SK-N-SH treated with all-trans-retinoic acid at 6 μM for 48 hours (cell line): Measurements from ENCODE around the gene DCTN2.

Experiments used
- ATAC-seq: fragments of 200-7000 bp; cut with Tn5 transposase; 3 replicates; pipeline ENCODE4 v1.9.1; 2020; ENCODE audit warnings: mild to moderate bottlenecking, moderate library complexity
- BACH2 ChIP-seq: fragments of 250-450 bp; sonication (Bioruptor Pico); IDR thresholded peaks from 2 replicates; pipeline ENCODE4 v1.9.0; 2021; ENCODE audit warnings: mild to moderate bottlenecking, borderline replicate concordance
- CSDC2 ChIP-seq: fragments of 250-450 bp; sonication (Bioruptor Pico); IDR thresholded peaks from 2 replicates; pipeline ENCODE4 v1.5.0; 2020; ENCODE audit warnings: mild to moderate bottlenecking, moderate library complexity
- CSRNP3 ChIP-seq: fragments of 250-450 bp; sonication (Bioruptor Pico); IDR thresholded peaks from 2 replicates; pipeline ENCODE4 v1.5.1; 2021; ENCODE audit warnings: mild to moderate bottlenecking, moderate library complexity
- ESRRG ChIP-seq: fragments of 250-450 bp; sonication (Bioruptor Pico); IDR thresholded peaks from 2 replicates; pipeline ENCODE4 v1.6.1; 2021; ENCODE audit warnings: mild to moderate bottlenecking
- GLIS3 ChIP-seq: fragments of 250-450 bp; sonication (Bioruptor Pico); IDR thresholded peaks from 2 replicates; pipeline ENCODE4 v1.5.0; 2020; ENCODE audit warnings: mild to moderate bottlenecking, moderate library complexity
- ISL1 ChIP-seq: fragments of 250-450 bp; sonication (Bioruptor Pico); IDR thresholded peaks from 2 replicates; pipeline ENCODE4 v2.1.2; 2022; ENCODE audit warnings: mild to moderate bottlenecking, moderate library complexity
- OSR1 ChIP-seq: fragments of 250-450 bp; sonication (Bioruptor Pico); IDR thresholded peaks from 2 replicates; pipeline ENCODE4 v1.8.0; 2022; ENCODE audit warnings: moderate library complexity, mild to moderate bottlenecking, inconsistent platforms
- PATZ1 ChIP-seq: fragments of 250-450 bp; sonication (Bioruptor Pico); IDR thresholded peaks from 2 replicates; pipeline ENCODE4 v1.8.0; 2020; ENCODE audit warnings: mild to moderate bottlenecking, moderate library complexity, borderline replicate concordance
- POU6F1 ChIP-seq: fragments of 250-450 bp; sonication (Bioruptor Pico); IDR thresholded peaks from 2 replicates; pipeline ENCODE4 v1.8.0; 2021; ENCODE audit warnings: low read depth, mild to moderate bottlenecking, moderate library complexity, borderline replicate concordance
- PPARA ChIP-seq: fragments of 250-450 bp; sonication (Bioruptor Pico); IDR thresholded peaks from 2 replicates; pipeline ENCODE4 v1.5.0; 2020; ENCODE audit warnings: mild to moderate bottlenecking, borderline replicate concordance
- RARB ChIP-seq: fragments of 250-450 bp; sonication (Bioruptor Pico); IDR thresholded peaks from 2 replicates; pipeline ENCODE4 v1.8.0; 2021; ENCODE audit warnings: mild to moderate bottlenecking, moderate library complexity
- SNAI2 ChIP-seq: fragments of 250-450 bp; sonication (Bioruptor Pico); IDR thresholded peaks from 2 replicates; pipeline ENCODE4 v1.5.0; 2020; ENCODE audit warnings: mild to moderate bottlenecking, moderate library complexity
- TCF4 ChIP-seq: fragments of 250-450 bp; sonication (Bioruptor Pico); IDR thresholded peaks from 2 replicates; pipeline ENCODE4 v1.8.0; 2021; ENCODE audit warnings: mild to moderate bottlenecking, moderate library complexity, borderline replicate concordance
- TOX ChIP-seq: fragments of 250-450 bp; sonication (Bioruptor Pico); IDR thresholded peaks from 2 replicates; pipeline ENCODE4 v1.8.0; 2021; ENCODE audit warnings: mild to moderate bottlenecking, moderate library complexity, borderline replicate concordance
- TSHZ2 ChIP-seq: fragments of 250-450 bp; sonication (Bioruptor Pico); IDR thresholded peaks from 2 replicates; pipeline ENCODE4 v1.5.0; 2020; ENCODE audit warnings: mild to moderate bottlenecking, moderate library complexity
- ZC3H10 ChIP-seq: fragments of 250-450 bp; sonication (Bioruptor Pico); IDR thresholded peaks from 2 replicates; pipeline ENCODE4 v1.5.1; 2021; ENCODE audit warnings: mild to moderate bottlenecking, moderate library complexity
- ZFP3 ChIP-seq: fragments of 250-450 bp; sonication (Bioruptor Pico); IDR thresholded peaks from 2 replicates; pipeline ENCODE4 v1.5.0; 2020; ENCODE audit warnings: mild to moderate bottlenecking, moderate library complexity
- ZNF70 ChIP-seq: fragments of 450-650 bp; formaldehyde crosslinking; IDR thresholded peaks from 2 replicates; pipeline ENCODE4 v1.5.0; 2020; ENCODE audit warnings: mild to moderate bottlenecking, moderate library complexity
- ZNF8 ChIP-seq: fragments of 450-650 bp; formaldehyde crosslinking; IDR thresholded peaks from 2 replicates; pipeline ENCODE4 v1.5.0; 2020; ENCODE audit warnings: mild to moderate bottlenecking, moderate library complexity

DCTN2 gene

GRCh38 chr12:57531836-57532235 is 15.2 kb downstream of the DCTN2 start:
- no peak; the same call in 2 of the 3 replicates for ATAC-seq
- TF ChIP-seq ZFP3 (CRISPR knock-in tag) (no peak), ISL1 (no peak), GLIS3 (CRISPR knock-in tag) (no peak), CSRNP3 (CRISPR knock-in tag) (no peak), POU6F1 (CRISPR knock-in tag) (no peak), PPARA (CRISPR knock-in tag) (no peak), CSDC2 (CRISPR knock-in tag) (no peak), ZNF8 (CRISPR knock-in tag) (no peak), ZNF70 (CRISPR knock-in tag) (no peak), TSHZ2 (no peak), PATZ1 (CRISPR knock-in tag) (no peak), RARB (CRISPR knock-in tag) (no peak), ESRRG (no peak), SNAI2 (CRISPR knock-in tag) (no peak), ZC3H10 (CRISPR knock-in tag) (no peak), TCF4 (CRISPR knock-in tag) (no peak), BACH2 (no peak), OSR1 (CRISPR knock-in tag) (no peak)

GRCh38 chr12:57530396-57531142 is 16.4 kb downstream of the DCTN2 start:
- TF ChIP-seq ZFP3 (CRISPR knock-in tag): no peak
- no peak for TF ChIP-seq OSR1 (CRISPR knock-in tag)
- no peak for TF ChIP-seq POU6F1 (CRISPR knock-in tag)
- TF ChIP-seq TOX (CRISPR knock-in tag): no peak
- TF ChIP-seq TSHZ2: no peak
- TF ChIP-seq TCF4 (CRISPR knock-in tag): no peak
- no peak for TF ChIP-seq CSDC2 (CRISPR knock-in tag)
- TF ChIP-seq ZNF8 (CRISPR knock-in tag): no peak
- no peak for TF ChIP-seq GLIS3 (CRISPR knock-in tag)
- no peak for TF ChIP-seq BACH2
- no peak for TF ChIP-seq SNAI2 (CRISPR knock-in tag)
- TF ChIP-seq CSRNP3 (CRISPR knock-in tag): no peak
- TF ChIP-seq ESRRG: no peak
- no peak for TF ChIP-seq RARB (CRISPR knock-in tag)
- no peak for TF ChIP-seq ISL1
- no peak for ATAC-seq
